ENCODE measurements around the gene MBTD1.
"Not testable (repeated sequence)": the region's sequence is repeated elsewhere in the genome, so short reads cannot be mapped to it uniquely, and the experiment has no call there.

Gene MBTD1

GRCh38 chr17:51255673-51256072 is 4.2 kb downstream of the MBTD1 start:
- DNase-seq = no peak

- DNase-seq = peak; percentile 13
Observed at GRCh38 chr17:51251010-51251409, 8.8 kb downstream of the MBTD1 start.

GRCh38 chr17:51250314-51250840 is 9.5 kb downstream of the MBTD1 start:
- peak; percentile 7 for DNase-seq

- DNase-seq = no peak
Observed at GRCh38 chr17:51245535-51245934, 14.3 kb downstream of the MBTD1 start.

- DNase-seq = no peak
Observed at GRCh38 chr17:51244041-51244440, 15.8 kb downstream of the MBTD1 start.

GRCh38 chr17:51240275-51240674 is 19.6 kb downstream of the MBTD1 start:
- no peak for DNase-seq

- DNase-seq = no peak
Observed at GRCh38 chr17:51238255-51238887, 21.5 kb downstream of the MBTD1 start.

- DNase-seq = no peak
Observed at GRCh38 chr17:51234162-51234561, 25.7 kb downstream of the MBTD1 start.

GRCh38 chr17:51231999-51232398 is 27.9 kb downstream of the MBTD1 start:
- DNase-seq = no peak

GRCh38 chr17:51230306-51230705 is 29.5 kb downstream of the MBTD1 start:
- DNase-seq = no peak

GRCh38 chr17:51229889-51230288 is 30.0 kb downstream of the MBTD1 start:
- DNase-seq = no peak

GRCh38 chr17:51228161-51228560 is 31.7 kb downstream of the MBTD1 start:
- peak; percentile 52 for DNase-seq

- DNase-seq = not testable (repeated sequence)
Observed at GRCh38 chr17:51225523-51225922, 34.3 kb downstream of the MBTD1 start.

GRCh38 chr17:51224402-51225262 is 35.2 kb downstream of the MBTD1 start:
- no peak for DNase-seq

GRCh38 chr17:51221322-51221721 is 38.5 kb downstream of the MBTD1 start:
- DNase-seq = no peak

GRCh38 chr17:51217946-51218345 is 41.9 kb downstream of the MBTD1 start:
- DNase-seq = no peak

GRCh38 chr17:51214920-51215319 is 44.9 kb downstream of the MBTD1 start:
- no peak for DNase-seq

- DNase-seq = no peak
Observed at GRCh38 chr17:51203838-51204237, 56.0 kb downstream of the MBTD1 start.

- DNase-seq = no peak
Observed at GRCh38 chr17:51200846-51201245, 59.0 kb downstream of the MBTD1 start.

GRCh38 chr17:51200295-51200694 is 59.6 kb downstream of the MBTD1 start:
- no peak for DNase-seq

- DNase-seq = no peak
Observed at GRCh38 chr17:51197754-51198153, 62.1 kb downstream of the MBTD1 start.

- no peak for DNase-seq
Observed at GRCh38 chr17:51191895-51192294, 68.0 kb downstream of the MBTD1 start.

GRCh38 chr17:51189628-51190027 is 70.2 kb downstream of the MBTD1 start:
- DNase-seq = no peak

- no peak for DNase-seq
Observed at GRCh38 chr17:51189162-51189561, 70.7 kb downstream of the MBTD1 start.

Measured in fibroblast of skin of scalp (primary cell).